ENCODE measurements around the gene EQTN.
"Not testable (repeated sequence)": the region's sequence is repeated elsewhere in the genome, so short reads cannot be mapped to it uniquely, and the experiment has no call there.

The EQTN gene

GRCh38 chr9:27293996-27294395 lies 3.0 kb downstream of the EQTN start:
- DNase-seq (ENCODE audit: low spot score): no peak

GRCh38 chr9:27292659-27293405 lies 4.1 kb downstream of the EQTN start:
- DNase-seq (ENCODE audit: low spot score): no peak

- DNase-seq (ENCODE audit: low spot score): no peak
Measured at GRCh38 chr9:27291292-27291691, 5.7 kb downstream of the EQTN start.

- no peak for DNase-seq (ENCODE audit: low spot score)
Measured at GRCh38 chr9:27282269-27282668, 14.7 kb downstream of the EQTN start.

GRCh38 chr9:27280860-27281259 lies 16.1 kb downstream of the EQTN start:
- no peak for DNase-seq (ENCODE audit: low spot score)

GRCh38 chr9:27280249-27280648 lies 16.7 kb downstream of the EQTN start:
- no peak for DNase-seq (ENCODE audit: low spot score)

GRCh38 chr9:27279611-27280010 lies 17.3 kb downstream of the EQTN start:
- no peak for DNase-seq (ENCODE audit: low spot score)

- no peak for DNase-seq (ENCODE audit: low spot score)
Measured at GRCh38 chr9:27278374-27278773, 18.6 kb downstream of the EQTN start.

- DNase-seq (ENCODE audit: low spot score): peak; percentile 47
Measured at GRCh38 chr9:27276193-27277030, 20.5 kb downstream of the EQTN start.

GRCh38 chr9:27273186-27273585 lies 23.8 kb downstream of the EQTN start:
- DNase-seq (ENCODE audit: low spot score): no peak

- DNase-seq (ENCODE audit: low spot score): no peak
Measured at GRCh38 chr9:27272103-27272502, 24.8 kb downstream of the EQTN start.

- DNase-seq (ENCODE audit: low spot score): no peak
Measured at GRCh38 chr9:27261517-27262211, 35.3 kb downstream of the EQTN start.

- no peak for DNase-seq (ENCODE audit: low spot score)
Measured at GRCh38 chr9:27260789-27261516, 36.0 kb downstream of the EQTN start.

GRCh38 chr9:27258662-27259061 lies 38.3 kb downstream of the EQTN start:
- DNase-seq (ENCODE audit: low spot score): no peak

GRCh38 chr9:27248702-27249101 lies 48.2 kb downstream of the EQTN start:
- DNase-seq (ENCODE audit: low spot score): no peak

GRCh38 chr9:27247756-27248155 lies 49.2 kb downstream of the EQTN start:
- DNase-seq (ENCODE audit: low spot score): peak; percentile 59

GRCh38 chr9:27239648-27240047 lies 57.3 kb downstream of the EQTN start:
- not testable (repeated sequence) for DNase-seq (ENCODE audit: low spot score)
